ENCODE measurements around the gene HIRA. TPM values are rescaled to one million over a fixed set of nuclear protein-coding genes. Genes with fewer than 3 reads are reported as not detected.
A peak's percentile ranks its signal among the peaks of the same experiment; 100 is the strongest.

Gene HIRA
- total and polyA plus RNA-seq, 9 of the 15 experiments (the other 6 are each of a cell fraction or from before 2014, with no cell fraction given) = 0.96 to 132 (median 58.4) TPM

GRCh38 chr22:19355413-19356157 is 75.9 kb downstream of the HIRA start:
- H3K27me3 ChIP-seq (ENCODE audit: control insufficient read depth in 2 of 2, insufficient read depth in 2 of 2, low read length in 2 of 2) = no peaks in the 10 kb centered on the region
- H3K79me2 ChIP-seq (ENCODE audit: control insufficient read depth, insufficient read depth, low read length) = no peaks in the 10 kb centered on the region
- DNase-seq (ENCODE audit: extremely low read depth in 1 of 4, low spot score in 3 of 4) = no peak
- 0 out of 2 replicates have a peak, but pooled peaks cover 14% of the 10 kb centered on the region for H4K20me1 ChIP-seq (replicated peaks; ENCODE audit: control insufficient read depth, insufficient read depth, low read length)
- FAIRE-seq = no peak
- no peak overlapping the region for H3K27ac ChIP-seq (ENCODE audit: extremely low read depth, low read depth, low read length)
- POLR2A ChIA-PET = interaction anchor here (1.0 to 2.7 kb wide), 3 partner anchors 10 to 124 kb away, joined by 4 to 13 read pairs (median 11); partner anchors contain the start of gene CDC45
- H3K4me1 ChIP-seq (replicated peaks in 1 of 2; ENCODE audit: control insufficient read depth in 2 of 2, insufficient read depth in 2 of 2, low read length in 2 of 2) = peaks cover 0 to 7% of the 10 kb centered on the region in 2 experiments; a peak in 1 of 5 replicates
- H3K9me1 ChIP-seq (ENCODE audit: control insufficient read depth, insufficient read depth, low read length) = no peaks in the 10 kb centered on the region
- CTCF ChIA-PET (ENCODE audit: low intra/inter-chr PET ratio) = no interaction called here
- no peak overlapping the region for H2AFZ ChIP-seq (ENCODE audit: low read depth, low read length)
- no peak overlapping the region for H3K4me3 ChIP-seq
- BruUV-seq (replicated peaks) = no TSS peak
- WGBS (ENCODE audit: insufficient coverage, low coverage, missing lambda C conversion rate) = 91% methylated on average over 7 of the region's 7 CpGs
- H3K9me3 ChIP-seq (replicated peaks; ENCODE audit: control insufficient read depth, insufficient read depth, low read depth, low read length) = no peaks in the 10 kb centered on the region
- H3K9ac ChIP-seq (ENCODE audit: insufficient read depth in 1 of 2, low read depth in 2 of 2, low read length in 2 of 2) = peak overlapping the region in 1 of 2 experiments; percentile 16; a peak in 1 of 4 replicates
- ATAC-seq = no peak
- in situ Hi-C loops (cut with MboI) = no loop called here
- H3K36me3 ChIP-seq (ENCODE audit: control insufficient read depth, insufficient read depth, low read length) = peaks cover 100% of the 10 kb centered on the region
- H3K4me2 ChIP-seq (ENCODE audit: insufficient read depth, low read length) = no peak overlapping the region
- intact Hi-C loops (cut with micrococcal nuclease) = no loop called here
- TF ChIP-seq NONO (IDR thresholded peaks at IDR 0.05; ENCODE audit: low read depth in 2 of 2, low read length in 1 of 2) (no peak), BRCA1 (IDR thresholded peaks at IDR 0.05) (no peak), BRCA1 (CRISPR knock-in tag; IDR thresholded peaks at IDR 0.05) (peak; percentile 80; the same call in 1 of the 2 replicates), RUNX1 (IDR thresholded peaks at IDR 0.05; ENCODE audit: low read depth) (no peak), USF1 (CRISPR knock-in tag; IDR thresholded peaks at IDR 0.05) (0 out of 2 replicates have a peak, but pooled peaks have one; percentile 22), MED1 (CRISPR knock-in tag; IDR thresholded peaks at IDR 0.05; ENCODE audit: borderline replicate concordance) (0 out of 2 replicates have a peak, but pooled peaks have one; percentile 20), ZNF174 (CRISPR knock-in tag; IDR thresholded peaks at IDR 0.05) (no peak), PRMT5 (CRISPR knock-in tag; IDR thresholded peaks at IDR 0.05) (0 out of 2 replicates have a peak, but pooled peaks have one; percentile 52), EGR1 (conservative IDR thresholded peaks at IDR 0.05) (no peak), ZZZ3 (IDR thresholded peaks at IDR 0.05) (no peak), ZNF239 (CRISPR knock-in tag; IDR thresholded peaks at IDR 0.05) (no peak), MAFF (IDR thresholded peaks at IDR 0.05; ENCODE audit: low read length) (peak; percentile 61), STAT5B (CRISPR knock-in tag; IDR thresholded peaks at IDR 0.05) (no peak), NCOA1 (IDR thresholded peaks at IDR 0.05; ENCODE audit: low read depth) (no peak), SETDB1 (IDR thresholded peaks at IDR 0.05; ENCODE audit: low read length) (peak; percentile 77), WHSC1 (IDR thresholded peaks at IDR 0.05; ENCODE audit: low read length) (peak; percentile 64), SMARCA4 (IDR thresholded peaks at IDR 0.05) (no peak), ZNF699 (CRISPR knock-in tag; IDR thresholded peaks at IDR 0.05; ENCODE audit: insufficient replicate concordance) (no peak), SRF (CRISPR knock-in tag; IDR thresholded peaks at IDR 0.05) (no peak), RBM39 (optimal IDR thresholded peaks at IDR 0.05; ENCODE audit: low read depth, low read length) (no peak), EP400 (IDR thresholded peaks at IDR 0.05) (no peak), MYBL2 (IDR thresholded peaks at IDR 0.05; ENCODE audit: low read depth) (no peak), MYBL2 (CRISPR knock-in tag; IDR thresholded peaks at IDR 0.05; ENCODE audit: borderline replicate concordance) (no peak; the same call in 1 of the 2 replicates), E2F1 (CRISPR knock-in tag; IDR thresholded peaks at IDR 0.05) (peak; percentile 48; the same call in 1 of the 2 replicates)
